Osteocyte (in vitro differentiated cells): Measurements from ENCODE around the gene GANAB. TPM values are rescaled to one million over a fixed set of nuclear protein-coding genes. Genes with fewer than 3 reads are reported as not detected.

Experiments
- DNase-seq: peaks from one replicate; pipeline ENCODE4 v3.0.0; 2021; ENCODE audit warnings: mixed read lengths; ENCODE audit not compliant: unreplicated experiment; ENCODE audit errors: extremely low spot score
- H3K27ac Mint-ChIP-seq: one replicate; pipeline ENCODE4 v1.8.0; 2021; ENCODE audit warnings: mild to moderate bottlenecking, mixed read lengths; ENCODE audit not compliant: unreplicated experiment
- H3K27me3 Mint-ChIP-seq: one replicate; pipeline ENCODE4 v1.8.0; 2021; ENCODE audit warnings: mixed read lengths; ENCODE audit not compliant: unreplicated experiment
- H3K36me3 Mint-ChIP-seq: one replicate; pipeline ENCODE4 v1.8.0; 2021; ENCODE audit warnings: mixed read lengths; ENCODE audit not compliant: unreplicated experiment
- H3K4me1 Mint-ChIP-seq: one replicate; pipeline ENCODE4 v1.8.0; 2021; ENCODE audit warnings: mixed read lengths; ENCODE audit not compliant: unreplicated experiment
- H3K4me3 Mint-ChIP-seq: one replicate; pipeline ENCODE4 v1.8.0; 2021; ENCODE audit warnings: mild to moderate bottlenecking, moderate library complexity, mixed read lengths; ENCODE audit not compliant: unreplicated experiment
- H3K9me3 Mint-ChIP-seq: one replicate; pipeline ENCODE4 v1.8.0; 2021; ENCODE audit warnings: mixed read lengths; ENCODE audit not compliant: unreplicated experiment
- CTCF ChIP-seq: fragments of 200-600 bp; sonication (generic); IDR thresholded peaks from 2 replicates; pipeline ENCODE4 v1.5.0; 2021; ENCODE audit warnings: antibody characterized with exemption, mild to moderate bottlenecking, moderate library complexity
- total RNA-seq: library from RNA; stranded (reverse); gene quantifications from 2 replicates; pipeline ENCODE4 v1.2.1, GENCODE V29; 2021

The GANAB gene
- total RNA-seq, 1 donor from 2014 or later, result 366 TPM

DNA sequence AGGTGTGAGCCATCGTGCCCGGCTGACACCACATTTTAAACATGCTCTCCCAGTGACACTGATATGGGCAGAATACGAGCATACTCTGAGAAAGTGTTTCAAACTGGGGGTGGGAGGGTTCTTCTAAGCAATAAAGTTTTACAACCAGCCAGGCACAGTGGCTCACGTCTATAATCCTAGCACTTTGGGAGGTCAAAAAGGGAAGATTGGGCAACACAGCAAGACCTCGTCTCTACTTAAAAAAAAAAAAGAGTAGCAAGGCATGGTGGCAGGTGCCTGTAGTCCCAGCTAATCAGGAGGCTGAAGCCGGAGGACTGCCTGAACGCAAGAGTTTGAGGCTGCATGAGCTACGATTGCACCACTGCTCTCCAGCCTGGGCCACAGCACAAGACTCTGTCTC, 2.2 kb downstream of the GANAB start:
- Mint-ChIP-seq H3K27me3 (no peaks in the 10 kb centered on the region), H3K4me1 (peaks cover 20% of the 10 kb centered on the region), H3K36me3 (peaks cover 9% of the 10 kb centered on the region), H3K27ac (no peak overlapping the region), H3K4me3 (peak overlapping the region; percentile 26), H3K9me3 (no peaks in the 10 kb centered on the region)
- no peak for DNase-seq
- no peak for TF ChIP-seq CTCF

DNA sequence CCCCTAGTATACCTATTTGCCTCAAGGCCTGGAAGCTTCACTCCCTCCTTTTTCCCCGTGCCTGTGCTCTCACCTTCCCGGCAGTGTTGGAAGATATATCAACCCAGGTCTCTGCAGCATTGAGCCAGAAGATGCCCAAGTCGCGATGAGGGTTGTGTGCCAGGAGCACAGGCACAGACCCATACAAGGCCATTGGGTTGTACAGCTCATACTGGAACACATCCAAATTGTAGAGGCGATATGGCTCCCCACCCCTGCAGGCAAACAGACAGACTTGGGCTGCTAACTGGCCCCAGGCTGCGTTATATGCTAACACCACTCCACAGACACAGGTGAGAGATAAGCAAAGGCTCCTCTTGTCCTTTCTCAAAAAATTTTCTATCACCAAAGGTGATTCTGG, 13.9 kb downstream of the GANAB start:
- H3K4me3 Mint-ChIP-seq, result no peak overlapping the region
- H3K27ac Mint-ChIP-seq, result no peak overlapping the region
- H3K9me3 Mint-ChIP-seq, result no peaks in the 10 kb centered on the region
- H3K36me3 Mint-ChIP-seq, result peaks cover 62% of the 10 kb centered on the region
- TF ChIP-seq CTCF, result no peak
- no peaks in the 10 kb centered on the region for H3K27me3 Mint-ChIP-seq
- H3K4me1 Mint-ChIP-seq, result no peaks in the 10 kb centered on the region
- DNase-seq, result no peak

DNA sequence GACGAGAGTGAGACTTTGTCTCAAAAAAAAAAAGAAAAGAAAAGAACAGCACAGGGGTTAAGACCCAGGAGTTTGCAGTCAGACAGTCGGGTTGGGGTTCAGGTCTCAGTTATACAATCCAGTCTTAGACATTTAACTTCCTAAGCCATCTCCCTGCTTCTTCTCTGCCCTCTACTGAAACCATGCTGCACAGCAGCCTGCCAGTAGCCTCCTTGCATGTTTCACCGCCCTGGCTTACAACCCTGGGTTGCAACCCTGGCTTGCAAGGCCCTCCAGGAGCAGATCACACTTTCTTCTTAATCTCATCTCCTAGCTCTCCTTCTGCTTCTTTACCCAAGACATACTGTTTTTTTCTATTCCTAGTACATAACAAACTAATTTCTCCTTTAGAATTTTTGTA, 18.7 kb downstream of the GANAB start:
- Mint-ChIP-seq H3K9me3 (no peaks in the 10 kb centered on the region), H3K36me3 (peaks cover 55% of the 10 kb centered on the region), H3K27me3 (no peaks in the 10 kb centered on the region), H3K27ac (no peak overlapping the region), H3K4me1 (no peaks in the 10 kb centered on the region), H3K4me3 (no peak overlapping the region)
- no peak for DNase-seq
- no peak for TF ChIP-seq CTCF

- no peaks in the 10 kb centered on the region for H3K27me3 Mint-ChIP-seq
- H3K4me3 Mint-ChIP-seq, result peak overlapping the region; percentile 94
- peak overlapping the region; percentile 99 for H3K27ac Mint-ChIP-seq
- DNase-seq, result no peak
- TF ChIP-seq CTCF, result no peak
- H3K36me3 Mint-ChIP-seq, result peaks cover 20% of the 10 kb centered on the region
- no peaks in the 10 kb centered on the region for H3K9me3 Mint-ChIP-seq
- H3K4me1 Mint-ChIP-seq, result peaks cover 18% of the 10 kb centered on the region
Measured at GRCh38 chr11:62622476-62623089, 23.8 kb downstream of the GANAB start.

- Mint-ChIP-seq H3K4me3 (peak within 1 kb of the TSS; percentile 94), H3K27ac (peak within 1 kb of the TSS; percentile 99), H3K4me1 (peaks cover 18% of the 10 kb centered on the region), H3K9me3 (no peaks in the 10 kb centered on the region), H3K36me3 (peaks cover 16% of the 10 kb centered on the region), H3K27me3 (no peaks in the 10 kb centered on the region)
- no peak for TF ChIP-seq CTCF
- DNase-seq, result peak; percentile 99
Measured at GRCh38 chr11:62621567-62622470, 24.6 kb downstream of the GANAB start, which contains the start of gene B3GAT3. TSS of gene B3GAT3 (minus strand) at chr11:62621986. CDS start at chr11:62621947, 39 bp downstream.
